Right lobe of liver (tissue), 4 donors: ENCODE data around the gene SEMA5B.

Experiments used
- CTCF ChIP-seq, 4 donors: fragments of 200-600 bp in 3 of 4; fragments of 450-650 bp in 1 of 4; IDR thresholded peaks; one replicate each; pipeline versions ENCODE4 v1.5.1 to v1.8.0; 2016 to 2022; ENCODE audit warnings: antibody characterized with exemption in 4 of 4, mild to moderate bottlenecking in 2 of 4
- POLR2A ChIP-seq: fragments of 450-650 bp; IDR thresholded peaks from one replicate; pipeline ENCODE4 v1.6.1; 2017; ENCODE audit warnings: antibody characterized with exemption, mild to moderate bottlenecking
- donor health status: DM: no; HTN: no; CAD: no.
- donor health status: DM: no; HTN: no; CAD: no.
- donor health status: DM: no; HTN: yes; CAD: no.

- TF ChIP-seq CTCF (IDR thresholded peaks at IDR 0.05) (no peak), POLR2A (no peak)
Measured at GRCh38 chr3:122938783-122939425, 88.7 kb downstream of the SEMA5B start.
